NCI-H128 (cell line): ENCODE measurements around the gene KLF15.

Source experiments
- DNase-seq: peaks from one replicate; lab custom pipeline; 2025; ENCODE audit not compliant: unreplicated experiment; lab: John Stamatoyannopoulos, UW

The KLF15 gene

GRCh38 chr3:126389794-126390146 is 32.6 kb upstream of the KLF15 start:
- no peak for DNase-seq

- DNase-seq: peak; percentile 37
Measured at GRCh38 chr3:126389112-126389793, 32.0 kb upstream of the KLF15 start.

DNA sequence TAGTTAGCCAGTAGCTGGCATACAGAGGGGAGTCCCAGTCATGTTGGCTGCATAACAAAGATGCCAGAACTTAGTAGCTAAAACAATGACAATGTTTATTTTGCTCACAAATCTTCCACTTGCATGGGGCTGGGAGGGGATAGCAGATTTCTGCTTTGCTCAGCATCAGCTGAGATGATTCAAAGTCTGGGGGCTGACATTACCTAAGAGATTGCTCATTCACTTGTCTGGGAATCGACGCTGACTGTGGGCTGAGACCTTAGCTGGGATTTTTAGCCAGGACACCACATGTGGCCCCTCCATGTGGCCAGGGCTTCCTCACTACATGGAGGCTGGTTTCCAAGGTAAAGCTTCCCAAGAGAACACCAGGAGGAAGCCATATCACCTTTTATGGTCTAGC is 24.8 kb upstream of the KLF15 start:
- DNase-seq: no peak

- DNase-seq: no peak
Measured at GRCh38 chr3:126380011-126380768, 23.0 kb upstream of the KLF15 start.

- DNase-seq: no peak
Measured at GRCh38 chr3:126378341-126378751, 21.1 kb upstream of the KLF15 start.

DNA sequence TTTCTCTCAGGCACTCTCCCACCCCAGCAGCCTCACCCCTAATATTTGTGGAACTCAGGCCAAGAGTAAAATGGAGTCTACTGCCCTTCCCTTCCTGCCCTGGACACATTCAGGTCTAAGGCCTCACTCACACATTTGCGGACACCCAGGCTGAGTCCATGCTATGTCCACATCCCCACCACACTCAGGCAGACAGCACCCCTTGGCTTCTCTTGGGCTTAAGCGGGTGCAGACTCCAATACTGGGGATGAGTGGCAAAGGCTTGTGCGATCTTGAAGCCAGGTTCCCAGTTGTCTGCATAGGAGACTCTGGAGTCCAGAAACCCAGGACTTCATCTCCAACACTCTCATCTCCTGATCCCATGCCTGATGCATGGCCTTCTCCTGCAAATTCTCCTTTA is 20.0 kb upstream of the KLF15 start:
- DNase-seq: no peak

DNA sequence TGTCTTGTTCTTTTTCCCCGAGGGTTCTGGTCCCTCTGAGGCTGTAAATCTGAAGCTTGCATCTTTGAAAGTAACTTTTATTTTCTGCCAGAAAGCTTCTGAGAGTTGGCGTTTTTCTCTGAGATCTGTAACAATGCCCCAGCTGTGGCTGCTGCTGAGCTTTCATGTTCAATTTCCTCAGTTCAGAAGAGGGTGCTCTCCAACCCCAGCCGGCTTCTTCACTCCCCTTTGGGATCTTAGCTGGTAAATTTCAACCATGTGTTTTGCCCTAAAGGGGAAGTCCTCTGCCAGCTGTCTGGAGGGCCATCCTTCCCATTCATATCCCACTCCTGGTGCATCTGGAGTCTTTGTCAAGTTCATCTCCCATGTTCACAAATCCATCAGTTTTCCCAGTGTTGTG is 19.2 kb upstream of the KLF15 start:
- DNase-seq: no peak

DNA sequence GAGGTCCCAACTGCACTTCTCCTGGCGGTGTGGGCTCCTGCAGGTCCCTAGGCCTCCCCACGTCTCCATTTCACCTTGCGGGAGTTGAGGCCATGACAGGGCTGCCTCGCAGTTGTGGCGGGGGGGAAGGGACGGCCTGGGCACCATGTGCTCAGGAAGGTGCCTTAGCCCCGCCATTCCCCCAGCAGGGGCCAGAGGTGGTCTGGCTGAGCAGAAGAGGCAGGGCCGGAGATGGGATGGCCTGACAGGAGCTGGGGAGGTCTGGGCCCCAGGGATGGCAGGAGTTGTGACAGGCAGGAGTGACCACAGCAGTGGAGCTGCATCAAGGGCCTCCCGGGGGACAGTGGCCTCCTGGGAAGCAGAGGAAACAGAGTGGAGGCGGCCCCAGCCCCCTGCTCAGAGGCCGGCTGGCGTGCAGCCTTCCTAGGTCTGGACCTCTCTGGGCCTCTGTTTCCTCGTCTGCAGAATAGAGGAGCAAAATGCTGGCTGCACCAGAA is 18.7 kb upstream of the KLF15 start:
- no peak for DNase-seq

- DNase-seq: no peak
Measured at GRCh38 chr3:126373682-126374601, 16.7 kb upstream of the KLF15 start.

- DNase-seq: no peak
Measured at GRCh38 chr3:126373146-126373613, 16.0 kb upstream of the KLF15 start.

GRCh38 chr3:126372413-126373145 is 15.4 kb upstream of the KLF15 start:
- DNase-seq: no peak

GRCh38 chr3:126371096-126371705 is 14.0 kb upstream of the KLF15 start:
- no peak for DNase-seq

- DNase-seq: no peak
Measured at GRCh38 chr3:126370606-126371005, 13.4 kb upstream of the KLF15 start.

GRCh38 chr3:126370055-126370454 is 12.8 kb upstream of the KLF15 start:
- no peak for DNase-seq

DNA sequence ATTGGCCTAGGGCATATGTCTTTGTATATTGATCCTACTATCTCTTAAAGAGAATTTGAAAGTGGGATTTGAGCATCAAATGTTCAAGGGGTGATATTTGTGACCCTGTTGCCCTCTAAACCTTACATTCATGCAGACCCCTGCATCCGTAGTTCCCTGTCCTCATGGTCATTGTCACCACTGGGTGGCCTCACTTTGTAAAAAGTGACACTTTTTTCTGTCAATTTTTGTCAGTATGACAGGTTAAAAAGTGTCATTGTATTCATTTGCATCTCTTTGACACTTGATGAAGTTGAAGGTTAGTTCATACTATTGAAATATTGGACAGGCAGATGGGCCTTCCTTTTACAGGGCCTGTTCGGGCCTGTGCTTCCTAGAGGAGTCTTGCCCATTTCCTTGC is 12.3 kb upstream of the KLF15 start:
- DNase-seq: no peak

DNA sequence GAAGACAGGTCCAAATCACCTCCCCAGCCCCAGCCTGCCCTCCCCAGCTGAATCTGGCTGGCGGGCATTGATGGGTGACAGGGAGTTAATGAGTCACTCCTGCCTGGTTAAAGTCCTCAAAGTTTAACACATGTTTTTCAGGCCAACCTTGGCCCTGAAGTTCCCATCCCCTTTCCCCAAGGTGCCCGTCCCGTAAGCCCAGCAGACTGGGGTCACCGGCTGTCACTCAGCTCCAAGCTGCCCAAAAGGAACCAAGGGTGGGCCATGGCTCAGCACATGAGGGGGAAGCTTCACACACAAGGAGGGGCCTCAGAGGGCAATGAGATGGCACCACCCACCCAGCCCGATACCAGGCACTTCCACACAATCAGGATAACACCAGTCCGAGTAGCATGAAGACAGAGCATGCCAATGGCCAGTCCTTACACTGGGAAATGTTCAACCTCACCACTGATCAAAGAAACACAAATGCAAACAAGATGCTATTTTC is 10.2 kb upstream of the KLF15 start:
- no peak for DNase-seq

DNA sequence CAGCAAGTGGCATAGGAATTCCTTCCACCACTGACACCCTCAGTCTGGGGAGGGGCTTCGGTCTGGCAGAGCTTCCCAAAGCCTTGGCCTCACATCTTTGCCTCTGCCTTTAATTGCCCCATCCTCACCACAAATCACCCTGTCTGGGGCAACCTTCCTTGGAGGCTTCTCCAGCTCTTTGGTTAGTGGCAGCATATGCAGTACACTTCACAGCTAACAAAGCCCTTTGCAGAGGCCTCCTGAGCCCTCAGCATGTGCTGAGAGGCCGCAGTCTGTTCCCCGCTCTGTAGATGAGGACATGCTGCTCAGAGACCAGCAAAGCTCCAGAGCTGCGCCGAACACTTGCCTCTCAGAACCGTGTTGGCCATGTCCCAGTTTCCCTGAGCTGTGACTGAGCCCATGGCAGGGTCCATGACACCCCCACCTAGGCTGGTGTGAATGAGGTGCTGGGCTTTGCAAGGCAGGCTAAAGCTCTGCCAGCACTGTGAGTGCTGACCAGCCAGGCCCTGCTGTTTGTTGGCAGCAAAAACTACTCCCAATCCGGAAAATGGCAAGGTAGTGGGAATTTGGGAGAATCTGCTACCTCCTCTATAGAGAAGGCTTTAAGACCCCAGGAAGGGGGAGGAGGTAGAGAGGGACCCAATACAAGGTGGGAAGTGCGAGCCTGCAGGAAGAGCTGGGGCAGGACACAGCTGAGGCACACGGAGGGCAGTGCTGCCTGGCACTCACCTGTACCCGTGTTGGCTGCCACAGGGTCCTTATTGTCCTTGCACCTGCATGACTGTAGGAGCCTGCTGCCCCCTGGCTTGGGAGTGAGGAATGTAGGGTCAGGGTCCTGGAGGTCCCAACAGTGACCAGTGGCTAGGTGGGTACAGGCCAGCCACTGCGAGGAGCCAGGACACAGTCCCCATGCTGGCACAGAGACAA is 8.4 kb upstream of the KLF15 start:
- DNase-seq: no peak

- DNase-seq: no peak
Measured at GRCh38 chr3:126364731-126365301, 7.6 kb upstream of the KLF15 start.
